ENCODE measurements around the gene ARHGEF33.

GRCh38 chr2:39017334-39017733 is 127.7 kb downstream of the ARHGEF33 start:
- TF ChIP-seq POLR2A (IDR thresholded peaks at IDR 0.05; ENCODE audit: low read depth, low read length) (no peak), POLR2AphosphoS5 (IDR thresholded peaks at IDR 0.05; ENCODE audit: low read depth, low read length) (no peak), TAF1 (IDR thresholded peaks at IDR 0.05; ENCODE audit: low read depth, low read length) (no peak), SPI1 (IDR thresholded peaks at IDR 0.05; ENCODE audit: low read depth, low read length) (no peak), POU2F2 (IDR thresholded peaks at IDR 0.05; ENCODE audit: low read depth, low read length) (no peak), PAX5 (IDR thresholded peaks at IDR 0.05; ENCODE audit: insufficient read depth, low read length, severe bottlenecking) (no peak)
